Measurements from ENCODE around the gene ARAP3. TPM values are rescaled to one million over a fixed set of nuclear protein-coding genes. Genes with fewer than 3 reads are reported as not detected.
"Not testable (repeated sequence)": the region's sequence is repeated elsewhere in the genome, so short reads cannot be mapped to it uniquely, and the experiment has no call there.

Gene ARAP3, protein sequence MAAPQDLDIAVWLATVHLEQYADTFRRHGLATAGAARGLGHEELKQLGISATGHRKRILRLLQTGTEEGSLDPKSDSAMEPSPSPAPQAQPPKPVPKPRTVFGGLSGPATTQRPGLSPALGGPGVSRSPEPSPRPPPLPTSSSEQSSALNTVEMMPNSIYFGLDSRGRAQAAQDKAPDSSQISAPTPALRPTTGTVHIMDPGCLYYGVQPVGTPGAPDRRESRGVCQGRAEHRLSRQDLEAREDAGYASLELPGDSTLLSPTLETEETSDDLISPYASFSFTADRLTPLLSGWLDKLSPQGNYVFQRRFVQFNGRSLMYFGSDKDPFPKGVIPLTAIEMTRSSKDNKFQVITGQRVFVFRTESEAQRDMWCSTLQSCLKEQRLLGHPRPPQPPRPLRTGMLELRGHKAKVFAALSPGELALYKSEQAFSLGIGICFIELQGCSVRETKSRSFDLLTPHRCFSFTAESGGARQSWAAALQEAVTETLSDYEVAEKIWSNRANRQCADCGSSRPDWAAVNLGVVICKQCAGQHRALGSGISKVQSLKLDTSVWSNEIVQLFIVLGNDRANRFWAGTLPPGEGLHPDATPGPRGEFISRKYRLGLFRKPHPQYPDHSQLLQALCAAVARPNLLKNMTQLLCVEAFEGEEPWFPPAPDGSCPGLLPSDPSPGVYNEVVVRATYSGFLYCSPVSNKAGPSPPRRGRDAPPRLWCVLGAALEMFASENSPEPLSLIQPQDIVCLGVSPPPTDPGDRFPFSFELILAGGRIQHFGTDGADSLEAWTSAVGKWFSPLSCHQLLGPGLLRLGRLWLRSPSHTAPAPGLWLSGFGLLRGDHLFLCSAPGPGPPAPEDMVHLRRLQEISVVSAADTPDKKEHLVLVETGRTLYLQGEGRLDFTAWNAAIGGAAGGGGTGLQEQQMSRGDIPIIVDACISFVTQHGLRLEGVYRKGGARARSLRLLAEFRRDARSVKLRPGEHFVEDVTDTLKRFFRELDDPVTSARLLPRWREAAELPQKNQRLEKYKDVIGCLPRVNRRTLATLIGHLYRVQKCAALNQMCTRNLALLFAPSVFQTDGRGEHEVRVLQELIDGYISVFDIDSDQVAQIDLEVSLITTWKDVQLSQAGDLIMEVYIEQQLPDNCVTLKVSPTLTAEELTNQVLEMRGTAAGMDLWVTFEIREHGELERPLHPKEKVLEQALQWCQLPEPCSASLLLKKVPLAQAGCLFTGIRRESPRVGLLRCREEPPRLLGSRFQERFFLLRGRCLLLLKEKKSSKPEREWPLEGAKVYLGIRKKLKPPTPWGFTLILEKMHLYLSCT (N-terminal part only)
- total RNA-seq = 1 to 10 TPM; 4.2 to 4.6 TPM

DNA sequence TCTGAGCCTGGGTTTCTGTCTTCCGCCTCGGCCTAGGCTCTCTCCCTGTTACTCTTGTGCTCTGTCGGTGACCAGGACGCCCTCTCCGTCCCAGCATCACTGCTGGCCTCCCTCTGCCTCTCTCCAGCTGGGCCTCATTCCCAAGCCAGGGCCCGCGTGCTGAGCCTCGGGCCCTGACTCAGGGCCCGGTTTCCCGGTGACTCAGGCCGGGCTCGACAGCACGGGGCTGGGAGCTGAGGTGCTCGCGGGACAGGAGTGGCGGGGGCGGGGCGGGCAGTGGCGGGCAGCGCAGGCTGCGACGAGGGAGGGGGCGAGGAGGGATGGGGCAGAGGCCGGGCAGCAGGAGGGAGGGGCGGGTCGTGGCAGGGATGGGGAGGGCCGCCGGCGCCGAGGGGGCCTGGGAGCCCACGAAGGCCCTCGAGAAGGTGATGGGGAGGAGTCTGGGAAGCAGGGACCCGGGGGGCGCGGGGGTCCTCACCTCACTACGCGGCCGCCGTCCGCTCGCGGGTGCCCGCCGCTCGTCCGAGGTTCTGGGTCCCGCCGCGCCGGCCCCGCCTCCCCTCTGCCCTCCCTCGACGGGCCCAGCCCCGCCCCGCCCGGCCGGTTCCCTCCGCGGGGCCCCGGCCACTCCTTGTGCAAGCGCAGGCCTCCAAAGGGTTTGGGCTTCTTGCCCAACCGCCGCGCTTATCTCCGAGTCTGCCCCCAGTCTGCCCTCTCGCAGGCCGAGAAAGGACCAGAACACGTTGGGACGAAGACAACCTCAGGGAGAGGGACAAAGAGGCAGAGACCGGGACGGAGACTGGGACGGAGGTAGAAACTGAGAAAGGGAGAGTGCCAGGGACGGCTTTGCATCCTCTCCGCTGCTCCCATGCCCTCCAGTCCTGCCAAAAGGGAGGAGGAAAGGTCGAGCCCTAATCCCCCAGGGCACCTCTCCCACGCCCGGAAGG is at the start of gene ARAP3:
Gene ARAP3, minus strand, starts transcription at position 536 of the 947 bp plus-strand sequence. CDS start 1,744 bp downstream, outside the sequence.
- ChIA-PET POLR2A (no interaction called here), CTCF (interaction anchor here (1.3 to 5.9 kb wide), 4 partner anchors 11 to 279 kb away, joined by 3 to 43 read pairs (median 10); no protein-coding TSS in a partner anchor)
- peaks cover 35% of the 10 kb centered on the region for H3K4me1 Mint-ChIP-seq
- no peaks in the 10 kb centered on the region for H3K36me3 Mint-ChIP-seq (ENCODE audit: low read depth)
- peaks cover 3% of the 10 kb centered on the region for H3K27me3 Mint-ChIP-seq
- peak within 1 kb of the TSS; percentile 88 for H3K27ac Mint-ChIP-seq
- peak; percentile 26 for DNase-seq
- H3K4me3 Mint-ChIP-seq = peak within 1 kb of the TSS; percentile 59
- no peaks in the 10 kb centered on the region for H3K9me3 Mint-ChIP-seq

DNA sequence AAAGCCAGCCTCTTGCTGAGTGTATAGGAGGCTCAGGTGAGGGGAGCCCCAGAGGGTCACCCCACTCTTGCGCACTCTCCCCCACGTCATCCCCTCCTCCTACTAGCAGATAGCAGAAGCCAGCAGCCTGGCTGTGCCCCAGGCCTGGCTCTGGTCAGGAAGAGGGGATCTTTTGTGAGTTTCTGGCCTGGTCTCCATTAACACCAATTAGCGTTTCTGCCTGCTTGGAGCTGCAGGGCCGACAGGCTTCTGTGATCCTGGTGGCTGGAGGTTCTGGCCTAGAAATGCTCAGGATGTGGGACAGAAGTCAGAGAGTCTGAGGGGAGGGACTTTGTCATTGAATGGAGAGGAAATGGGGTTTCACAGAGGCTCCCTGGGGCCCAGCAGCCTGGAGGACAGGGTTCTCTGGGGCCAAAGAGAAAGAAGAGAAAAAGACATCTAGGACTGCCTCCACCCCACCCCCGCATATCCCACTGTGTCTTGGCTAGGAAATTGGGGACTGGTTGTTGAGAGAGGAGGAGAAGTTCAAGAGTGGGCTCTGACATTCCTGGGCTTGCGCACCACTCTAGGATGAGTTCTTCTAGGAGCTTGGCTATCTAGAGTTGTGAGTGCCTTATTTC is 47.5 kb upstream of the ARAP3 start:
- Mint-ChIP-seq H3K9me3 (no peaks in the 10 kb centered on the region), H3K27ac (no peak overlapping the region), H3K4me3 (no peak overlapping the region), H3K36me3 (ENCODE audit: low read depth) (no peaks in the 10 kb centered on the region), H3K4me1 (no peaks in the 10 kb centered on the region), H3K27me3 (no peaks in the 10 kb centered on the region)
- POLR2A ChIA-PET = no interaction called here
- no peak for DNase-seq
- CTCF ChIA-PET = no interaction called here

DNA sequence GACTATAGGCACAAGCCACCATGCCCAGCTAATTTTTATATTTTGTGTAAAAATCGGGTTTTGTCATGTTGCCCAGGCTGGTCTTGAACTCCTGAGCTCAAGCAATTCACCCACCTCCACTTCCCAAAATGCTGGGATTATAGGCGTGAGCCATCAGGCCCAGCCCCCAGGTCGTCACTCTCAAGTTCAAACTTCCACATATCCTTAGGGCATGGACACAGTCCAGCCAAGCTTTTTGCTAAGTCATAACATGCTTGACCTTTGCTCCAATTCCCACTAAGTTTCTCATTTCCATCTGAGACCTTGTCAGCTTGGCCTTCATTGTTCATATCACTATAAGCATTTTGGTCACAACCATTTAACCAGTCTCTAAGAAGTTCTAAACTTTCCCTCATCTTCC is 43.9 kb upstream of the ARAP3 start:
- Mint-ChIP-seq H3K27ac (no peak overlapping the region), H3K36me3 (ENCODE audit: low read depth) (no peaks in the 10 kb centered on the region), H3K27me3 (peaks cover 3% of the 10 kb centered on the region), H3K9me3 (no peaks in the 10 kb centered on the region), H3K4me3 (no peak overlapping the region), H3K4me1 (no peaks in the 10 kb centered on the region)
- ChIA-PET POLR2A (no interaction called here), CTCF (no interaction called here)
- no peak for DNase-seq

DNA sequence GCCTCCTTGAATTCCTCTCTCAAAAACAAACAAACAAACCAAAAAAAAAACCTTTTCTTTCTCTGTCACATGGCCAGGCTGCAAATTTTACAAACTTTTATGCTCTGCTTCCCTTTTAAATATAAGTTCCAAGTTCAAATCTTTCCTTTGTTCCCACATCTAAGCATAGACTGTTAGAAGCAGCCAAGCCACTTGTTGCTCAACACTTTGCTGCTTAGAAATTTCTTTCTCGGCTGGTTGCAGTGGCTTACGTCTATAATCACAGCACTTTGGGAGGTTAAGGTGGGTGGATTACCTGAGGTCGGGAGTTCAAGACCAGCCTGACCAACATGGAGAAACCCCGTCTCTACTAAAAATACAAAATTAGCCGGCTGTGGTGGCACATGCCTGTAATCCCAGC is 43.1 kb upstream of the ARAP3 start:
- H3K36me3 Mint-ChIP-seq (ENCODE audit: low read depth); H3K4me3 Mint-ChIP-seq; H3K27ac Mint-ChIP-seq; H3K27me3 Mint-ChIP-seq; H3K4me1 Mint-ChIP-seq; POLR2A ChIA-PET; DNase-seq; H3K9me3 Mint-ChIP-seq; CTCF ChIA-PET: not testable (repeated sequence)

DNA sequence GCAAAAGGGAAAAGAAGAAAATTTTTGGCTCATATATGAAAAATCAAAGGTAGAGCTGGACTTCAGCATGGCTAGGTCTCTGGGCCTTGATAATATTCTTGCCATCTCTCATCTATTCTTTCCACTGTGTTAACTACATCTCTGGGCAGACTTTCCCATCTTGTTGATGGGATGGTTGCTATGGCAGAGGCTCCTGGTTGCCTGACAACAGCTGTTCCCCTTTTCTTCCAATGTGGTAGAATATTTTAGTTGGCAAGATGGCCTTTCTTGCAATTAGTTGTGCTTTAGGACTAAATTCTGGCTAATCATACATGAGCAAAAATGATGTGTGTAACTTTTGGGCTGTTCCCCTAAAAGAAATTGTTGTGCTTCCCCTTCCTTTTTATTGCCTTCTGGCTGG is 40.2 kb upstream of the ARAP3 start:
- ChIA-PET CTCF (interaction anchor here (1.6 kb wide), 1 partner anchor 9 kb away, joined by 4 read pairs; no protein-coding TSS in a partner anchor), POLR2A (no interaction called here)
- no peaks in the 10 kb centered on the region for H3K9me3 Mint-ChIP-seq
- no peaks in the 10 kb centered on the region for H3K4me1 Mint-ChIP-seq
- H3K4me3 Mint-ChIP-seq = no peak overlapping the region
- H3K27me3 Mint-ChIP-seq = peaks cover 10% of the 10 kb centered on the region
- H3K27ac Mint-ChIP-seq = no peak overlapping the region
- no peak for DNase-seq
- no peaks in the 10 kb centered on the region for H3K36me3 Mint-ChIP-seq (ENCODE audit: low read depth)

DNA sequence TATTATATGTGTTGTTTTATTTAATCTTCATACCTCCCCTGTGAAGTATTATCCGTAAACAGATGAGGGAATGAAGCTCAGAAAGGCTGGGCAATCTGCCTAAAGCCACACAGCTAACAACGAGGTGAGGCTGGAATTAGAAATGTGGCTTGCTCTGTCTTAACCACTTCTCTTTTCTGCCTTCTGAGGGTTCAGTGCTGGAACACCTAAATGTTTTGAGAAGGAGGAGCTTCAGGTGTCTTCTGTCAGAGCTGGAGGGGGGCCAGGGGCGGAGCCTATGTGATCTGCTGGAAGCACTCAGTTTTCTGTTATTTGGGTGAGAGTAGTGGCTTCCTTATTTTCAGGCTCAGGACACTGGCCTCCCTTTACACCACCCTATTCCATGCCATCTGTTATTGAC is 35.0 kb upstream of the ARAP3 start:
- Mint-ChIP-seq H3K27ac (no peak overlapping the region), H3K9me3 (no peaks in the 10 kb centered on the region), H3K4me3 (no peak overlapping the region), H3K36me3 (ENCODE audit: low read depth) (no peaks in the 10 kb centered on the region), H3K27me3 (peaks cover 9% of the 10 kb centered on the region), H3K4me1 (no peaks in the 10 kb centered on the region)
- ChIA-PET CTCF (interaction anchor here (0.9 to 1.8 kb wide), 5 partner anchors 15 to 25 kb away, joined by 3 to 4 read pairs (median 3); no protein-coding TSS in a partner anchor), POLR2A (no interaction called here)
- DNase-seq = no peak

DNA sequence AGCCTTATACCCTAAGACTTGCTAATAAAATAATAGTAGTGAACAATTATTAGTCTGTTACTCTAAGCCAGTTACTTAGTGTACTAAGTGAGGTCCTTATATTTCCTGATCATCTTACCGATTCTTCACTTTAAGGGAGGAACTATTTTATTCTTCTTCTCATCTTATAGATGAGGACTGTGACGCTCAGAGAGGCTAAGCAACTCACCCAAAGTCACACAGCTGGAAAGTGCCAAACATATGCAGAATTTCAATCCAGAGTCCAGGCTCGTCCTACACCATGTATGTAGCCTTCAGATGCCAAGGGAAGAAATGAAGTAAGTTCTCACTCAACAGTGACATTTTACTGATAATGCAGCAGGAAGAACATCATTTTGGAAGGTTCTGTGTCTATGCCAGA is 34.4 kb upstream of the ARAP3 start:
- H3K36me3 Mint-ChIP-seq (ENCODE audit: low read depth) = no peaks in the 10 kb centered on the region
- no peak overlapping the region for H3K4me3 Mint-ChIP-seq
- CTCF ChIA-PET = interaction anchor here (1.4 kb wide), 2 partner anchors 23 to 25 kb away, joined by 3 to 4 read pairs; no protein-coding TSS in a partner anchor
- H3K9me3 Mint-ChIP-seq = no peaks in the 10 kb centered on the region
- H3K27me3 Mint-ChIP-seq = peaks cover 9% of the 10 kb centered on the region
- no peaks in the 10 kb centered on the region for H3K4me1 Mint-ChIP-seq
- no peak for DNase-seq
- POLR2A ChIA-PET = no interaction called here
- no peak overlapping the region for H3K27ac Mint-ChIP-seq

DNA sequence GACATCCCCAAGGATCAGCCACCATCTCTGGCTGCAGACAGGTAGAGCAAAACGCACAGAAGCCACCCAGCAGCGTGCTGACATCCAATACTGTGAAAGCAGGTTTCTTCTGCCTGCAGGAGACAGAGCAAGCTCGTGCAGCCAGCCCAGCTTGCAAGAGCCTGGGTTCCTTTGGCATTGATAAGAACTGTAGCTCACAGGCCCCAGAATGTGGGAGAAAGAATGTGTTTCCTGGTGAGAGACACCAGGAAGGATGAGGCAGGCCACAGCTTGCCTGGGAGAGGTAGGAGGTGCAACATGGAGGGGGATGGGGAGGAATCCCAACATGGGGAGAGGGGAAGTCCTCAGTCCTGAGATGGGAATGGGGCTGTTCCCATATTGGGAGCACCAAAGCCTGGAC is 34.0 kb upstream of the ARAP3 start:
- Mint-ChIP-seq H3K9me3 (no peaks in the 10 kb centered on the region), H3K27ac (no peak overlapping the region), H3K27me3 (peaks cover 9% of the 10 kb centered on the region), H3K4me1 (no peaks in the 10 kb centered on the region), H3K4me3 (no peak overlapping the region), H3K36me3 (ENCODE audit: low read depth) (no peaks in the 10 kb centered on the region)
- POLR2A ChIA-PET = no interaction called here
- CTCF ChIA-PET = no interaction called here
- DNase-seq = no peak

DNA sequence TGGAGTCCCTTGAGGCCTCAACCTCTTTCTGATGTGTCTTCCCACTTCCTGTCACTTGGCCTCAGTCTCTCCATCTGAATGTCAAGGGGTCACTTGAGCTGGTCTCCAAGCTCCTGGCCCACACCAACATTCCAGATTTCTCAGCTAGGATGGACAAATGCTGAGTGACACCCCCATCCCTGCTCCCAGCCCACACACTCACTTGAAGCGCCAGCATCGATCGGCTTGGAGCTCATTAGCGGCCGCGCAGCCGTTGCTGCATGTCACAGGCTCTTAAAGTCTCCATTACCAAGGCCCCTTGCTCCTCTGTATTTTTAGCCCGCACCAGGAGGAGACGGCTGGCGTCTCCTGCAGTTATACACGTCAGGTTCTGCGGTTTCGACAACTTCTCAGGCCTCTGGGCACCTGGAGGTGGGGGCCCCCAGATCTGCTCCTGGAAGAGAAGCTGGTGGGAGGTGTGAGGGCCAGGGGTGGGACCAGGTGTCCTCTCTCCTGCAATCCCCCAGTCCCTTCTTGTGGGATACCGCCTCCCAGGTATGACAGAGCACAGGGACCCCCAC is 33.4 kb upstream of the ARAP3 start:
- no peak for DNase-seq
- Mint-ChIP-seq H3K27me3 (peaks cover 8% of the 10 kb centered on the region), H3K4me3 (no peak overlapping the region), H3K27ac (no peak overlapping the region), H3K36me3 (ENCODE audit: low read depth) (no peaks in the 10 kb centered on the region), H3K4me1 (no peaks in the 10 kb centered on the region), H3K9me3 (no peaks in the 10 kb centered on the region)
- ChIA-PET CTCF (no interaction called here), POLR2A (no interaction called here)

DNA sequence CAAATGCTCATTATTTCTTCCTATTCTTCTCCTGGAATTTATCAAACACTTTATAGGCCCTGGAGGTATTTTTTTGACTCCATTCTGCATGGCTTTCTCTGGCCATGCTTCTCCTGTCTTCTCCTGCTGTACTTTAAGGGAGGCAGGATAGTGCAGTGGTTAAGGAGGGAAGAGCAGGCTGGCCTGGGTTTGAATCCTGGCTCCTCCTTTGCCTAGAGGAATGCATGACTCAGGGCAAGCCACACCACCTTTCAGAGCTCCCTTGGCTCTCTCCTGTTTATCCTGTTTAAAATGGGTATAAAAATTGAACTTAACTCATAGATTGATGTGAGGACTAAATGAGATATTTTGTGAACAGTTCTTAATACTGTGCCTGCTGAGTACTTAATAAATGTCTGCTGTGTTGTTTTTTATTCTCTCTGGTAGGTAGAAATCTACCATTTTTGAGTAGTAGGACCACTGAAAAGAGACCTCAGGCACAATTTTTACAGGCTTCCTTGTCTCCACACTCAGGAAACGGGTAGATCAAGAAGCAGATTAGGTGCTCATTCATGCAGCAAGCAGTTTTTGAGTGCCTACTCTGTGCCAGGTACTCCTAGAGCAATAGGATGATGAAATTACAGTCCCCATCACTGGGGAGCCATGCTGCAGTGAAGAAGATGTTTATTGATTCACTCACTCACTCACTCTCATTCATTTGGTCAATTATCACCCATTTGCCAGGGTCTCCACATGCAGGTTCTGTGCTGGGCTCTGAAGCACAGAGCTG is 32.7 kb upstream of the ARAP3 start:
- ChIA-PET CTCF (interaction anchor here (1.6 to 2.0 kb wide), 4 partner anchors 7 to 164 kb away, joined by 3 to 7 read pairs (median 5); no protein-coding TSS in a partner anchor), POLR2A (no interaction called here)
- Mint-ChIP-seq H3K27ac (no peak overlapping the region), H3K4me1 (no peaks in the 10 kb centered on the region), H3K36me3 (ENCODE audit: low read depth) (no peaks in the 10 kb centered on the region), H3K27me3 (peaks cover 5% of the 10 kb centered on the region), H3K4me3 (no peak overlapping the region), H3K9me3 (no peaks in the 10 kb centered on the region)
- no peak for DNase-seq

All from activated CD4-positive, alpha-beta T cell treated with anti-CD3 and anti-CD28 coated beads, Interleukin-2, amount 10 ng/mL, durations not matched to agents 7 days and 5 days (primary cell).